Smooth muscle cell (in vitro differentiated cells): ENCODE results near the gene OGDH. TPM values are rescaled to one million over a fixed set of nuclear protein-coding genes. Genes with fewer than 3 reads are reported as not detected.

Experiments
- DNase-seq: peaks from one replicate; lab custom pipeline; 2025; ENCODE audit not compliant: unreplicated experiment; lab: John Stamatoyannopoulos, UW
- H2AFZ ChIP-seq: fragments of 200-600 bp; sonication (generic); 2 replicates; pipeline ENCODE4 v1.6.0; 2016; ENCODE audit warnings: antibody characterized with exemption, low read depth, mild to moderate bottlenecking
- H3F3A ChIP-seq: fragments of 200-600 bp; sonication (generic); 2 replicates; pipeline ENCODE4 v1.6.0; 2017; ENCODE audit warnings: antibody characterized with exemption, low read depth
- H3K27ac ChIP-seq: fragments of 200-600 bp; sonication (generic); 2 replicates; pipeline ENCODE4 v1.5.1; 2016; ENCODE audit warnings: low read depth, mild to moderate bottlenecking
- H3K27me3 ChIP-seq: fragments of 200-600 bp; sonication (generic); 2 replicates; pipeline ENCODE4 v1.6.1; 2016; ENCODE audit warnings: low read depth, mild to moderate bottlenecking
- H3K36me3 ChIP-seq: fragments of 200-600 bp; sonication (generic); 2 replicates; pipeline ENCODE4 v1.5.1; 2016; ENCODE audit warnings: low read depth
- H3K4me1 ChIP-seq: fragments of 200-600 bp; sonication (generic); 2 replicates; pipeline ENCODE4 v1.5.1; 2016; ENCODE audit warnings: low read depth
- H3K4me2 ChIP-seq: fragments of 200-600 bp; sonication (generic); 2 replicates; pipeline ENCODE4 v1.6.0; 2016; ENCODE audit warnings: mild to moderate bottlenecking
- H3K4me3 ChIP-seq: fragments of 200-600 bp; sonication (generic); 2 replicates; pipeline ENCODE4 v1.5.1; 2016; ENCODE audit warnings: mild to moderate bottlenecking
- H3K79me2 ChIP-seq: fragments of 200-600 bp; sonication (generic); 2 replicates; pipeline ENCODE4 v1.6.0; 2016; ENCODE audit warnings: low read depth, mild to moderate bottlenecking
- H3K9ac ChIP-seq: fragments of 200-600 bp; sonication (generic); 2 replicates; pipeline ENCODE4 v1.6.0; 2016; ENCODE audit warnings: low read depth
- H3K9me3 ChIP-seq: fragments of 200-600 bp; sonication (generic); replicated peaks from 2 replicates; pipeline ENCODE4 v1.5.1; 2016; ENCODE audit warnings: low read depth
- H4K20me1 ChIP-seq: fragments of 200-600 bp; sonication (generic); 2 replicates; pipeline ENCODE4 v1.6.0; 2016; ENCODE audit warnings: low read depth
- CTCF ChIP-seq: fragments of 200-600 bp; sonication (generic); IDR thresholded peaks from 2 replicates; pipeline ENCODE4 v1.5.1; 2017; ENCODE audit warnings: borderline replicate concordance, mild to moderate bottlenecking, antibody characterized with exemption; ENCODE audit not compliant: insufficient read depth, poor library complexity, severe bottlenecking
- WGBS: methylation state at CpG from one replicate; pipeline ENCODE4 v1.1.7; 2016; ENCODE audit warnings: low lambda C conversion rate; 5-methylcytosine and 5-hydroxymethylcytosine counted together
- polyA plus RNA-seq: library from polyadenylated mRNA; unstranded; fragments of >200 nt; fragmentation: Nextera tagmentation; extraction: Ambion mirVana; gene quantifications from 2 replicates; pipeline ENCODE4 v1.2.1, GENCODE V29; 2016
- total RNA-seq: library from RNA; depleted of rRNA; stranded (reverse); fragments of >200 nt; gene quantifications from 2 replicates; pipeline ENCODE4 v1.2.3, GENCODE V29; 2014

The OGDH gene
- total and polyA plus RNA-seq, 2 experiments from 2014 or later: 32.6 to 34.2 TPM

- Histone ChIP-seq H3K9ac (no peak overlapping the region), H4K20me1 (peaks cover 7% of the 10 kb centered on the region), H2AFZ (no peak overlapping the region), H3K36me3 (no peaks in the 10 kb centered on the region), H3K4me1 (peaks cover 5% of the 10 kb centered on the region), H3F3A (no peaks in the 10 kb centered on the region), H3K4me3 (no peak overlapping the region), H3K4me2 (no peak overlapping the region), H3K27me3 (no peaks in the 10 kb centered on the region), H3K9me3 (no peaks in the 10 kb centered on the region), H3K27ac (no peak overlapping the region), H3K79me2 (peaks cover 11% of the 10 kb centered on the region)
- 100% methylated on average over 4 of the region's 4 CpGs for WGBS
- DNase-seq: no peak
- no peak for TF ChIP-seq CTCF
These were observed 25.8 kb downstream of the OGDH start for GRCh38 chr7:44632196-44632595.

- H3K4me3 ChIP-seq: no peak overlapping the region
- no peak overlapping the region for H2AFZ ChIP-seq
- H3K27ac ChIP-seq: peak overlapping the region; percentile 57
- H3K9ac ChIP-seq: no peak overlapping the region
- H4K20me1 ChIP-seq: peaks cover 7% of the 10 kb centered on the region
- H3K36me3 ChIP-seq: no peaks in the 10 kb centered on the region
- peaks cover 7% of the 10 kb centered on the region for H3K4me1 ChIP-seq
- peaks cover 4% of the 10 kb centered on the region for H3F3A ChIP-seq
- no peaks in the 10 kb centered on the region for H3K27me3 ChIP-seq
- no peaks in the 10 kb centered on the region for H3K79me2 ChIP-seq
- H3K4me2 ChIP-seq: no peak overlapping the region
- no peak for TF ChIP-seq CTCF
- 95% methylated on average over 10 of the region's 10 CpGs for WGBS
- H3K9me3 ChIP-seq: no peaks in the 10 kb centered on the region
- DNase-seq: no peak
These were observed 27.1 kb downstream of the OGDH start for GRCh38 chr7:44633254-44634186.

GRCh38 chr7:44634187-44634838 is 27.9 kb downstream of the OGDH start:
- no peak overlapping the region for H3K9ac ChIP-seq
- peaks cover 14% of the 10 kb centered on the region for H3K4me1 ChIP-seq
- H4K20me1 ChIP-seq: peaks cover 3% of the 10 kb centered on the region
- H3K4me3 ChIP-seq: no peak overlapping the region
- no peaks in the 10 kb centered on the region for H3K36me3 ChIP-seq
- no peak for TF ChIP-seq CTCF
- H3K79me2 ChIP-seq: no peaks in the 10 kb centered on the region
- peak overlapping the region; percentile 57 for H3K27ac ChIP-seq
- H3F3A ChIP-seq: peaks cover 10% of the 10 kb centered on the region
- no peaks in the 10 kb centered on the region for H3K9me3 ChIP-seq
- 97% methylated on average over 5 of the region's 5 CpGs for WGBS
- H3K4me2 ChIP-seq: no peak overlapping the region
- H3K27me3 ChIP-seq: no peaks in the 10 kb centered on the region
- no peak for DNase-seq
- no peak overlapping the region for H2AFZ ChIP-seq
